ENCODE data around the gene TGFBR2. TPM values are rescaled to one million over a fixed set of nuclear protein-coding genes. Genes with fewer than 3 reads are reported as not detected.

Gene TGFBR2
- polyA plus RNA-seq, 3 donors: 46.6 to 60.3 (median 57.0) TPM

DNA sequence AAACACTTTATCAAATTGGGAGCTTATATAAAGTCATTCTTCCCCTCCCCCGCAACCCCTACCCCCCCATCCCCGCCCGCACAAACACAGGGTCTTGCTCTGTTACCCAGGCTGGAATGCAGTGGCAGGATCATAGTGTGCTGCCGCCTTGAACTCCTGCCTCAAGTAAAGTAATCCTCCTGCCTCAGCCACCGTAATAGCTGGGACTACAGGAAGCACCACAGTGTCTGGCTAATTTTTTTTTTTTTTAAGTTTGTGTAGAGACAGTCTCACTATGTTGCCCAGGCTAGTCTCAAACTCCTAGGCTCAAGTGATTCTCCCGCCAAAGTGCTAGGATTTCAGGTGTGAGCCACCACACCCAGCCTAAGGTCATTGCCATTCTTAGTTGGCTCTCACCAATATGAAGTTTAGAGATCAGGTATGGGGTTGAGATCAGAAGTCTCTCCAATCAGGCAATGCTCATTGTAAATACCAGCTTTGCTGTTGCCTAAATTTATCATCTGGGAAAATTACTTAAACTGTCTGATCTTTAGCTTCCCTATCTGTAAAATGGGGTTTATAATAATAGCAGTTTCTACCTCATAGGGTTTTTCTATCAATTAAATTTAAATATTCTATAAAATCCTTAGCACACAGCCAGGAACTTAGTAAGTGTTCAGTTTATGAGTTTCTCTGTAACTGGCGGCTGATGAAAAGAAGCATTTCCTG lies 60.3 kb downstream of the TGFBR2 start:
- DNase-seq: no peak
- peaks cover 27 to 30% of the 10 kb centered on the region in 2 donors for H3K4me1 ChIP-seq (ENCODE audit: control insufficient read depth in 1 of 2, insufficient read depth in 2 of 2, low read length in 2 of 2)
- no peak overlapping the region for H3K4me2 ChIP-seq (replicated peaks; ENCODE audit: extremely low read depth, low read length, poor library complexity, severe bottlenecking)
- H3K9me3 Mint-ChIP-seq: no peaks in the 10 kb centered on the region
- H3K27me3 Mint-ChIP-seq (ENCODE audit: low read depth in 3 of 3): no peaks in the 10 kb centered on the region
- no peak overlapping the region for H3K4me3 ChIP-seq (replicated peaks in 1 of 3; ENCODE audit: low read depth in 2 of 3, low read length in 3 of 3)
- no peaks in the 10 kb centered on the region for H3K9me3 ChIP-seq (replicated peaks in 1 of 2; ENCODE audit: control insufficient read depth in 1 of 2, insufficient read depth in 1 of 2, low read length in 2 of 2)
- H3K79me2 ChIP-seq (ENCODE audit: insufficient read depth, low read length): peaks cover 74% of the 10 kb centered on the region
- intact Hi-C loops (cut with micrococcal nuclease): no loop called here
- H3K27me3 ChIP-seq (ENCODE audit: control insufficient read depth in 2 of 2, insufficient read depth in 2 of 2, low read length in 2 of 2): no peaks in the 10 kb centered on the region
- peak overlapping the region in 2 of 7 donors; percentile 41 to 63 for H3K27ac Mint-ChIP-seq
- peaks cover 61 to 77% of the 10 kb centered on the region in 2 donors for H3K36me3 Mint-ChIP-seq
- H3K36me3 ChIP-seq (replicated peaks in 1 of 2; ENCODE audit: control insufficient read depth in 1 of 2, insufficient read depth in 2 of 2, low read length in 2 of 2): peaks cover 45 to 68% of the 10 kb centered on the region in 2 donors
- peaks cover 99% of the 10 kb centered on the region for H4K20me1 ChIP-seq (ENCODE audit: insufficient read depth, low read length)
- H2AFZ ChIP-seq (ENCODE audit: insufficient read depth, low read depth, low read length, poor library complexity, severe bottlenecking): no peak overlapping the region
- H3K9ac ChIP-seq (ENCODE audit: insufficient read depth, low read length, poor library complexity, severe bottlenecking): no peak overlapping the region
- peak overlapping the region in 1 of 2 donors; percentile 16 for H3K27ac ChIP-seq (ENCODE audit: low read depth in 1 of 2, low read length in 2 of 2)
- TF ChIP-seq, protein P1, sequence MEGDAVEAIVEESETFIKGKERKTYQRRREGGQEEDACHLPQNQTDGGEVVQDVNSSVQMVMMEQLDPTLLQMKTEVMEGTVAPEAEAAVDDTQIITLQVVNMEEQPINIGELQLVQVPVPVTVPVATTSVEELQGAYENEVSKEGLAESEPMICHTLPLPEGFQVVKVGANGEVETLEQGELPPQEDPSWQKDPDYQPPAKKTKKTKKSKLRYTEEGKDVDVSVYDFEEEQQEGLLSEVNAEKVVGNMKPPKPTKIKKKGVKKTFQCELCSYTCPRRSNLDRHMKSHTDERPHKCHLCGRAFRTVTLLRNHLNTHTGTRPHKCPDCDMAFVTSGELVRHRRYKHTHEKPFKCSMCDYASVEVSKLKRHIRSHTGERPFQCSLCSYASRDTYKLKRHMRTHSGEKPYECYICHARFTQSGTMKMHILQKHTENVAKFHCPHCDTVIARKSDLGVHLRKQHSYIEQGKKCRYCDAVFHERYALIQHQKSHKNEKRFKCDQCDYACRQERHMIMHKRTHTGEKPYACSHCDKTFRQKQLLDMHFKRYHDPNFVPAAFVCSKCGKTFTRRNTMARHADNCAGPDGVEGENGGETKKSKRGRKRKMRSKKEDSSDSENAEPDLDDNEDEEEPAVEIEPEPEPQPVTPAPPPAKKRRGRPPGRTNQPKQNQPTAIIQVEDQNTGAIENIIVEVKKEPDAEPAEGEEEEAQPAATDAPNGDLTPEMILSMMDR (IDR thresholded peaks at IDR 0.05): no peak
- WGBS (ENCODE audit: insufficient coverage): no CpG with 5 or more reads among the region's 7 CpGs
- H3K4me1 Mint-ChIP-seq: peaks cover 37% of the 10 kb centered on the region
- H3K4me3 Mint-ChIP-seq: no peak overlapping the region

DNA sequence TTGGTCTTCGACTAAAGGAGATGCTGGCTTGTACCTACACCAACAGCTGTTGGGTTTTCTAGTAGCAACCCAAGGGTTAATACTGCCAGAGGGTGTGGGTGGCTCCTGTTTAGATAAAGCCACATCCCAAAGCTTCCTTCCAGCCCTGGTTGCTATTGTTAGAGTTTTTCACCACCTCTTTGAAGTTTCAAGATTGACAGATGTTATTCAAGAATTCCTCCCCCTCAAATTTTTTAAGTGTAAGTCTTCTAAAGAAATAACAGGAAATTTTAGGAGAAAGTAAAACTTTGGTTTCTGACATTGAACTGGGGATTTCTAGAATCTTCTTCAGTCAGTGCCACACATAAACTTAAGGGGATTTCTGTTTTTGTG lies 60.9 kb downstream of the TGFBR2 start:
- peaks cover 99% of the 10 kb centered on the region for H4K20me1 ChIP-seq (ENCODE audit: insufficient read depth, low read length)
- H2AFZ ChIP-seq (ENCODE audit: insufficient read depth, low read depth, low read length, poor library complexity, severe bottlenecking): no peak overlapping the region
- H3K4me1 ChIP-seq (ENCODE audit: control insufficient read depth in 1 of 2, insufficient read depth in 2 of 2, low read length in 2 of 2): peaks cover 27 to 30% of the 10 kb centered on the region in 2 donors
- H3K27me3 ChIP-seq (ENCODE audit: control insufficient read depth in 2 of 2, insufficient read depth in 2 of 2, low read length in 2 of 2): no peaks in the 10 kb centered on the region
- H3K4me3 ChIP-seq (replicated peaks in 1 of 3; ENCODE audit: low read depth in 2 of 3, low read length in 3 of 3): no peak overlapping the region
- peaks cover 45 to 68% of the 10 kb centered on the region in 2 donors for H3K36me3 ChIP-seq (replicated peaks in 1 of 2; ENCODE audit: control insufficient read depth in 1 of 2, insufficient read depth in 2 of 2, low read length in 2 of 2)
- Mint-ChIP-seq H3K4me3 (no peak overlapping the region), H3K27ac (peak overlapping the region in 2 of 7 donors; percentile 50 to 66), H3K9me3 (no peaks in the 10 kb centered on the region), H3K27me3 (ENCODE audit: low read depth in 3 of 3) (no peaks in the 10 kb centered on the region), H3K36me3 (peaks cover 63 to 77% of the 10 kb centered on the region in 2 donors), H3K4me1 (peaks cover 37% of the 10 kb centered on the region)
- intact Hi-C loops (cut with micrococcal nuclease): no loop called here
- WGBS (ENCODE audit: insufficient coverage): no CpG with 5 or more reads among the region's 1 CpG
- H3K79me2 ChIP-seq (ENCODE audit: insufficient read depth, low read length): peaks cover 73% of the 10 kb centered on the region
- peak overlapping the region in 1 of 2 donors; percentile 16 for H3K27ac ChIP-seq (ENCODE audit: low read depth in 1 of 2, low read length in 2 of 2)
- no peak overlapping the region for H3K9ac ChIP-seq (ENCODE audit: insufficient read depth, low read length, poor library complexity, severe bottlenecking)
- DNase-seq: no peak
- H3K9me3 ChIP-seq (replicated peaks in 1 of 2; ENCODE audit: control insufficient read depth in 1 of 2, insufficient read depth in 1 of 2, low read length in 2 of 2): no peaks in the 10 kb centered on the region
- TF ChIP-seq, protein P1 (IDR thresholded peaks at IDR 0.05): no peak
- no peak overlapping the region for H3K4me2 ChIP-seq (replicated peaks; ENCODE audit: extremely low read depth, low read length, poor library complexity, severe bottlenecking)

Data from CD14-positive monocyte (primary cell).